Peyer's patch (tissue), 4 donors: Measurements from ENCODE around the gene ARF6. TPM values are rescaled to one million over a fixed set of nuclear protein-coding genes. Genes with fewer than 3 reads are reported as not detected.

Experiments
- DNase-seq, 3 donors: peaks; one replicate each; pipeline ENCODE4 v3.0.0-alpha.2; 2017 to 2019
- H3K27ac ChIP-seq, 4 donors: fragments of 200-600 bp; sonication (generic); one replicate each; pipeline ENCODE4 v1.5.1; 2016 to 2019
- H3K27me3 ChIP-seq, 2 donors: fragments of 200-600 bp; sonication (generic); one replicate each; pipeline ENCODE4 v1.5.1; 2019
- H3K36me3 ChIP-seq, 3 donors: fragments of 200-600 bp; sonication (generic); one replicate each; pipeline ENCODE4 v1.5.1; 2016 to 2019
- H3K4me1 ChIP-seq, 4 donors: fragments of 200-600 bp; sonication (generic); one replicate each; pipeline ENCODE4 v1.5.1; 2016 to 2019
- H3K4me3 ChIP-seq, 4 donors: fragments of 200-600 bp; sonication (generic); 1 replicate in 3 of 4; 2 replicates in 1 of 4; pipeline ENCODE4 v1.5.1; 2016 to 2019; ENCODE audit warnings: mild to moderate bottlenecking in 1 of 4
- H3K9me3 ChIP-seq, 4 donors: fragments of 200-600 bp; sonication (generic); one replicate each; pipeline ENCODE4 v1.5.1; 2016 to 2019; ENCODE audit warnings: mild to moderate bottlenecking in 1 of 4
- POLR2A ChIP-seq, 2 donors: fragments of 450-650 bp; IDR thresholded peaks; one replicate each; pipeline ENCODE4 v1.5.1; 2017; ENCODE audit warnings: antibody characterized with exemption in 2 of 2, mild to moderate bottlenecking in 2 of 2, moderate library complexity in 2 of 2
- total RNA-seq, 4 donors: library from RNA; depleted of rRNA; stranded (reverse); fragments of >200 nt; gene quantifications; one replicate each; pipeline ENCODE4 v1.1.0, GENCODE V29; 2016
- TF ChIP-seq, protein P1 (sequence below), 6 experiments: fragments of 450-650 bp in 4 of 6; fragments of 200-600 bp in 2 of 6; sonication (generic) in 1 of 6; IDR thresholded peaks; one replicate each; pipeline ENCODE4 v1.5.1; 2017 to 2019; ENCODE audit warnings: antibody characterized with exemption in 6 of 6, mild to moderate bottlenecking in 3 of 6, moderate library complexity in 1 of 6

ARF6 gene
- total RNA-seq, 4 donors from 2014 or later = 47.0 to 92.5 (median 68.5) TPM

DNA sequence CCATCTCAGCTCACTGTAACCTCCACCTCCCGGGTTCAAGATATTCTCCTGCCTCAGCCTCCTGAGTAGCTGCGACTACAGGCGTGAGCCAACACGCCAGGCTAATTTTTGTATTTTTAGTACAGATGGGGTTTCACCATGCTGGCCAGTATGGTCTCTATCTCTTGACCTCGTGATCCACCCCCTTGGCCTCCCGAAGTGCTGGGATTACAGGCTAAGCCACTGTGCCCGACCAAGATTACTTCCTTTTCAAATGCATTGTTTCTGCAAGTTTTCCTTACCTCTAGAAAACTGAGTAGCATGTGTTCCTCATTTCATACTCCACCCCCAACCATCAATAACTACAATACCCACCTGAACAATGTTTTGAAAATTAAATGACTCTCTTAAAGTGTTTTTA is 13.1 kb downstream of the ARF6 start:
- H3K27ac ChIP-seq = no peak overlapping the region
- no peaks in the 10 kb centered on the region for H3K36me3 ChIP-seq
- no peak for TF ChIP-seq POLR2A (IDR thresholded peaks at IDR 0.05)
- TF ChIP-seq, protein P1, sequence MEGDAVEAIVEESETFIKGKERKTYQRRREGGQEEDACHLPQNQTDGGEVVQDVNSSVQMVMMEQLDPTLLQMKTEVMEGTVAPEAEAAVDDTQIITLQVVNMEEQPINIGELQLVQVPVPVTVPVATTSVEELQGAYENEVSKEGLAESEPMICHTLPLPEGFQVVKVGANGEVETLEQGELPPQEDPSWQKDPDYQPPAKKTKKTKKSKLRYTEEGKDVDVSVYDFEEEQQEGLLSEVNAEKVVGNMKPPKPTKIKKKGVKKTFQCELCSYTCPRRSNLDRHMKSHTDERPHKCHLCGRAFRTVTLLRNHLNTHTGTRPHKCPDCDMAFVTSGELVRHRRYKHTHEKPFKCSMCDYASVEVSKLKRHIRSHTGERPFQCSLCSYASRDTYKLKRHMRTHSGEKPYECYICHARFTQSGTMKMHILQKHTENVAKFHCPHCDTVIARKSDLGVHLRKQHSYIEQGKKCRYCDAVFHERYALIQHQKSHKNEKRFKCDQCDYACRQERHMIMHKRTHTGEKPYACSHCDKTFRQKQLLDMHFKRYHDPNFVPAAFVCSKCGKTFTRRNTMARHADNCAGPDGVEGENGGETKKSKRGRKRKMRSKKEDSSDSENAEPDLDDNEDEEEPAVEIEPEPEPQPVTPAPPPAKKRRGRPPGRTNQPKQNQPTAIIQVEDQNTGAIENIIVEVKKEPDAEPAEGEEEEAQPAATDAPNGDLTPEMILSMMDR (IDR thresholded peaks at IDR 0.05) = no peak
- H3K27me3 ChIP-seq = no peaks in the 10 kb centered on the region
- no peak for DNase-seq
- no peaks in the 10 kb centered on the region for H3K9me3 ChIP-seq
- H3K4me3 ChIP-seq = no peak overlapping the region
- H3K4me1 ChIP-seq = peaks cover 0 to 7% (median 0%) of the 10 kb centered on the region in 4 donors

DNA sequence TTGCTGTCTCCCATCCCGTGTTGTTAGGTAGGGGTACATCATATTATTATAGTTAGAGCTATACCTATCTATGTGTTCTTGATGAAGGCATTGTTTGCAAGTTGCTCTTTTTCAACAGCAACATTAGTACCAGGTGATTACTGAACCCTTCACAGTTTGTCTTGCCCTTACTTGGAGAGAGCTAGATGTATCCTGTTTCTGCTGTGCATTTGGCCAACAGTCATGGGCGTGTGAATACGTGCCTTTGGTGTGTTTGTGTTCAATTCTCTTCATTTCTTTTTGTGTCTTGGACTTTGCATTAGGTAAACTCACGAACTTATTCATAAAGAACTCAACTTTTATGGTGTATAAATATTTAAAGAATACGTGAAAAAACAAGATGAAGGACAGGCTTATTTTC is 14.3 kb downstream of the ARF6 start:
- Histone ChIP-seq H3K27me3 (no peaks in the 10 kb centered on the region), H3K36me3 (no peaks in the 10 kb centered on the region), H3K9me3 (no peaks in the 10 kb centered on the region), H3K4me3 (no peak overlapping the region), H3K4me1 (peaks cover 0 to 7% (median 0%) of the 10 kb centered on the region in 4 donors), H3K27ac (no peak overlapping the region)
- no peak for DNase-seq
- TF ChIP-seq, protein P1 (IDR thresholded peaks at IDR 0.05) = no peak
- TF ChIP-seq POLR2A (IDR thresholded peaks at IDR 0.05) = no peak

DNA sequence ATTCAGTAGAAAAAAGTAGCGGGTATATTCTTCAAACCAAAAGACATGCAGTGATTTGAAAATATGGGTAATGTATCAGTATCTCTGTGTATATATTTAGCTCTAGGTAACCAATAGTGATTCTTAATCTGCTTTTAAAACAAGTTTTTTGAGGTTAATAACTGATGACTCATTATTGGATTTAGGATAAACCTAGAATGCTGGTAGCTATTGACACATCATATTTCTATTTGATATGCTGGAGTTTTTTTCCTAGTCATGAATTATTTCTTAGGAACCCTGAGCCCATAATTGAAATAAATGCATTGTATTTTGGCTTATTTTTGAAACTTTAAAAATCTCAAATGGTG is 15.5 kb downstream of the ARF6 start:
- H3K27ac ChIP-seq = peak overlapping the region in 1 of 4 donors; percentile 31
- DNase-seq = no peak

DNA sequence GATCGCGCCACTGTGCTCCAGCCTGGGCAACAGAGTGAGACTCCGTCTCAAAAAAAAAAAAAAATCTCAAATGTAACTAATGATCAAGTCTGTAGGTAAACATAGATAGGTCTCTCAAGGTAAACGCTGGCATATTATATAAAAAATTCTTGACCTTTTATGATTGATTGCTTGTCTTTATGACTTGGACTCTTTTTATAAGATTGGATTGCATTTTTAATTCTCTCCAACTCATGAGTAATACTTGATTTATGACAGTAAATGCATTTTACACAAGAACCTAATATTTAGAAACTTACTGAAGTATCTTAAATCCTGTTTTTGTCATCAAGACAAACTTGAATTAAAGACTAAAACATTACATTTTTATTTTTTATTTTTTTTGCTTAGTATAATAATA is 16.1 kb downstream of the ARF6 start:
- no peak for DNase-seq
- Histone ChIP-seq H3K9me3 (no peaks in the 10 kb centered on the region), H3K36me3 (no peaks in the 10 kb centered on the region), H3K4me3 (no peak overlapping the region), H3K27me3 (no peaks in the 10 kb centered on the region), H3K27ac (no peak overlapping the region), H3K4me1 (peaks cover 0 to 7% (median 0%) of the 10 kb centered on the region in 4 donors)
- TF ChIP-seq, protein P1 (IDR thresholded peaks at IDR 0.05) = no peak
- no peak for TF ChIP-seq POLR2A (IDR thresholded peaks at IDR 0.05)

More for the DNA sequence above, 15.5 kb downstream of the ARF6 start:
- no peaks in the 10 kb centered on the region for H3K36me3 ChIP-seq
- TF ChIP-seq POLR2A (IDR thresholded peaks at IDR 0.05) = no peak
- TF ChIP-seq, protein P1 (IDR thresholded peaks at IDR 0.05) = no peak
- H3K9me3 ChIP-seq = no peaks in the 10 kb centered on the region
- H3K4me3 ChIP-seq = no peak overlapping the region
- H3K27me3 ChIP-seq = no peaks in the 10 kb centered on the region
- H3K4me1 ChIP-seq = peaks cover 0 to 7% (median 0%) of the 10 kb centered on the region in 4 donors

DNA sequence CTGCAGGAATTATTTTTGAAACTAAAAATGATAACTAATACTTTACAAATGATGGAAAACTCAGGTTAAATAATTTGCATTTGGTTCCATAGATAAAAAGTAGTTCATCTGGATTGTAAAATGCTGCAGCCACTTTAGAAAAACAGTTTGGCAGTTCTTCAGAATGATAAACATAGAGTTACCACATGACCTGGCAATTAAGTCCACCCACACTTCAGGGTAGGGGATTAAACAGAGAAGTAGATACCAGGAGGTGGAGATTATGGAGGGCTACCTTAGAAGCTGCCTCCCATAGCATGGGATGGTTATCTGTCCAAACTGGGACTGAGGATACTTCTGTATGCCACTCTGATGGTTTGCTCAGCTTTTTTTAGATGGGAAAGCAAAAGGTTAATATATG is 22.2 kb downstream of the ARF6 start:
- Histone ChIP-seq H3K36me3 (no peaks in the 10 kb centered on the region), H3K27ac (no peak overlapping the region), H3K27me3 (no peaks in the 10 kb centered on the region), H3K9me3 (no peaks in the 10 kb centered on the region), H3K4me3 (no peak overlapping the region), H3K4me1 (no peaks in the 10 kb centered on the region)
- no peak for TF ChIP-seq POLR2A (IDR thresholded peaks at IDR 0.05)
- TF ChIP-seq, protein P1 (IDR thresholded peaks at IDR 0.05) = no peak
- no peak for DNase-seq

DNA sequence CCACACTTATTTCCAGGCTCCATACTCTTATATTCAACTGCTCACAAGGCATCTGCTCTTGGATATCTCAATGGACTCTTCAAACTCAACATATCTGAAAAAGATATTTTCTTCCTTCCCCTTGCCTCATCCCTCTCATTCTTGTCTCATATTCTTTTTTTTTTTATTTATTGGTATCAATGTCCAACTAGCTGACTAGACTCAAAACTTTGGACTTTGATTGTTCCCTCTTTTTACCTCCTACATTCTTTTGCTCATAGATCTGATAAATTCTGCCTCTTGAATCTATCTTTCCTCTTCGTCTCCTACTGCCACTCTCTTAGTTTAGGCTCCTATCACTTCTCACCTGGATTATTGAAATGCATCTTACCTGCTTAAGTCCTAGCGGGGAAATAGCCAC is 25.8 kb downstream of the ARF6 start:
- Histone ChIP-seq H3K9me3 (no peaks in the 10 kb centered on the region), H3K4me1 (no peaks in the 10 kb centered on the region), H3K27ac (peak overlapping the region in 3 of 4 donors; percentile 44 to 78 (median 70)), H3K36me3 (no peaks in the 10 kb centered on the region), H3K27me3 (no peaks in the 10 kb centered on the region), H3K4me3 (no peak overlapping the region)
- peak in 1 of 2 donors; percentile 22 for TF ChIP-seq POLR2A (IDR thresholded peaks at IDR 0.05)
- TF ChIP-seq, protein P1 (IDR thresholded peaks at IDR 0.05) = no peak
- no peak for DNase-seq
